GM21515 (cell line): ENCODE results near the gene RIPK1.
"Not testable (repeated sequence)": the region's sequence is repeated elsewhere in the genome, so short reads cannot be mapped to it uniquely, and the experiment has no call there.

Experiments
- ATAC-seq: cut with Tn5 transposase; IDR thresholded peaks from one replicate; pipeline ENCODE4 v1.9.1; 2021; ENCODE audit not compliant: unreplicated experiment

RIPK1 gene

GRCh38 chr6:3068329-3069214 is at the start of gene RIPK1:
TSS of gene RIPK1 (plus strand) at chr6:3068494. CDS start at chr6:3076824, 8,330 bp downstream.
- ATAC-seq, result peak; percentile 81

- ATAC-seq, result no peak
Observed at GRCh38 chr6:3019065-3019464, 49.2 kb upstream of the RIPK1 start.

GRCh38 chr6:3019749-3020320 is 48.5 kb upstream of the RIPK1 start:
- ATAC-seq, result no peak

- ATAC-seq, result not testable (repeated sequence)
Observed at GRCh38 chr6:3020976-3021598, 47.2 kb upstream of the RIPK1 start.

GRCh38 chr6:3022765-3023662 is 45.3 kb upstream of the RIPK1 start:
- ATAC-seq, result no peak

GRCh38 chr6:3023663-3024483 is 44.4 kb upstream of the RIPK1 start:
- peak; percentile 75 for ATAC-seq

- ATAC-seq, result peak; percentile 58
Observed at GRCh38 chr6:3026791-3027626, 41.3 kb upstream of the RIPK1 start.

GRCh38 chr6:3028156-3028555 is 40.1 kb upstream of the RIPK1 start:
- ATAC-seq, result not testable (repeated sequence)

- ATAC-seq, result no peak
Observed at GRCh38 chr6:3031857-3032640, 36.2 kb upstream of the RIPK1 start.

- no peak for ATAC-seq
Observed at GRCh38 chr6:3032986-3033385, 35.3 kb upstream of the RIPK1 start.

GRCh38 chr6:3033652-3034051 is 34.6 kb upstream of the RIPK1 start:
- no peak for ATAC-seq

- no peak for ATAC-seq
Observed at GRCh38 chr6:3035397-3035796, 32.9 kb upstream of the RIPK1 start.

GRCh38 chr6:3036861-3037637 is 31.2 kb upstream of the RIPK1 start:
- no peak for ATAC-seq

GRCh38 chr6:3037638-3038365 is 30.5 kb upstream of the RIPK1 start:
- no peak for ATAC-seq

GRCh38 chr6:3039384-3039783 is 28.9 kb upstream of the RIPK1 start:
- ATAC-seq, result no peak

- no peak for ATAC-seq
Observed at GRCh38 chr6:3041147-3041546, 27.1 kb upstream of the RIPK1 start.

- ATAC-seq, result no peak
Observed at GRCh38 chr6:3041606-3042005, 26.7 kb upstream of the RIPK1 start.
